ENCODE results near the gene NDUFV3.
A peak's percentile ranks its signal among the peaks of the same experiment; 100 is the strongest.
"Not testable (repeated sequence)": the region's sequence is repeated elsewhere in the genome, so short reads cannot be mapped to it uniquely, and the experiment has no call there.

Gene NDUFV3

DNA sequence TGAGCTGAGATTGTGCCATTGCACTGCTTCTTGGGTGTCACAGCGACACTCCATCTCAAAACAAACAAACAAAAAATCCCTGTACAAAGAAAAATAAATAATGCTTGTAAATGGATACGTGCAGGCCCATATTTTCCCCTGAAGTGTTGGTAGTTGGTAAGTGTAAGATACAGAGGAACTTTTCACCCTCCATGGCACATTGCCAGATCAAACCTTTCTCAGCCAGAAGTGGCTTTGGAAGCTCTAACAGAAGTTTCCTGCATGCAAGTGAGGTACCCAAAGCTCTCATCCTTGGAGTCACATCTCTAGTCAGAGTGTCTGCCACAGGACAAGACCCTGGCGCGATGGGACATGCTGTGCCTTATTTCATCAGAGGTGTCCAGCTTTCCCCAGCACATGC lies 7.3 kb downstream of the NDUFV3 start:
- DNase-seq (ENCODE audit: low read depth) = no peak

DNA sequence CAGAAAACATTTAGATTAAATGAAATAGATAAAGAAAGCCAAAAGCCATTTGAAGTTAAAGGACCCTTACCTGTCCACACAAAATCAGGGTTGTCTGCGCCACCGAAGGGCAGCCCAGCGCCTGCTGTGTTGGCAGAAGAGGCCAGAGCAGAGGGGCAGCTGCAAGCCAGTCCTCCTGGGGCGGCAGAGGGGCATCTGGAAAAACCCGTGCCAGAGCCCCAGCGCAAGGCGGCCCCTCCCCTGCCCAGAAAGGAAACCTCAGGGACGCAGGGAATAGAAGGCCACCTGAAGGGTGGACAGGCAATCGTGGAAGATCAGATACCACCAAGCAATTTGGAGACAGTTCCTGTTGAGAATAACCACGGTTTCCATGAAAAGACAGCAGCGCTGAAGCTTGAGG lies 10.7 kb downstream of the NDUFV3 start:
- DNase-seq (ENCODE audit: low read depth) = no peak

DNA sequence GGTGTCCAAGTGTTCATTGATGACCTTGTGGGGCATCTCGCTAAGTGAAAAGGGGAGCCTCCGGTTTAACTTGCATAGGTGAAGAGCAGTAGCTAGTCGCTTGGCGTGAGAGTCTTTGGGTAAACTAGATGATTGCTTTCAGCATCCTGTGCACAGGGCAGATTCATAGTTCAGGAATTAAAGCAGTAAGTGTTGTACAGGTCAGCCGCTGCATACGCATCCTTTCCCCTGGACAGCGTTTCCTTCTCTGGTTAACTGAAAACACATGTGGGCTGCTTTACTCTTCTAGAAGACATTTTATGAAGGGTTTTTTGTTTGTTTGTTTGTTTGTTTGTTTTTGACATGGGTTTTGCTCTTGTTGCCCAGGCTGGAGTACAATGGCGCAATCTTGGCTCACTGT lies 12.1 kb downstream of the NDUFV3 start:
- peak; percentile 37 for DNase-seq (ENCODE audit: low read depth)

DNA sequence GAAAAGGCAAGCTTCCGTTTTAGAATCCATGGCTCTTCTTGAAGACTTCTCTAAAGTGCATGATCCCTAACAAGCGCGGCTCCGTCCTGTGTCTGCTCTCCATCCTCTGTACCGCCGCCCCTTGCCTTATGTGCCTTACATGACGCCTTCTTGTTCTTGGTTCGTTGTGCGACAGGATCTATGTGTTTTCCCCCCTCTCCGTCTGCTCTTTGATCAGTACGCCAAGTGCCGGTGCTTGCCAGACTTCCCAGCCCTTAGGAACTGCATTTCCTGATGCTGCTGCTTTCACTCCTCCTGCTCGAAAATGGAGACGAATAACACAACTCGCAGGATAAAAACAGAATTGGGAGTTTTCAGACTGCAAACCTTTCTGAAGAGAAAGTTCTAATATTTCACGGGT lies 13.1 kb downstream of the NDUFV3 start:
- no peak for DNase-seq (ENCODE audit: low read depth)

DNA sequence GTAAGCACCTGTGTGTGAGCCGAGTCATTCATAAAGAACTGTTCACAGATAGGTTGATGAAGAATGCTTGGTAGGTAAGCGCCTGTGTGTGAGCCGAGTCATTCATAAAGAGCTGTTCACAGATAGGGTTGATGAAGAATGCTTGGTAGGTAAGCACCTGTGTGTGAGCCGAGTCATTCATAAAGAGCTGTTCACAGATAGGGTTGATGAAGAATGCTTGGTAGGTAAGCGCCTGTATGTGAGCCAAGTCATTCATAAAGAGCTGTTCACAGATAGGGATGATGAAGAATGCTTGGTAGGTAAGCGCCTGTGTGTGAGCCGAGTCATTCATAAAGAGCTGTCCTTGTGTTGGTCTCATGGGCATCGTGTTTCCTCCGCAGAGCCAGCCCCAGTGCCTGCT lies 15.4 kb downstream of the NDUFV3 start:
- DNase-seq (ENCODE audit: low read depth) = not testable (repeated sequence)

DNA sequence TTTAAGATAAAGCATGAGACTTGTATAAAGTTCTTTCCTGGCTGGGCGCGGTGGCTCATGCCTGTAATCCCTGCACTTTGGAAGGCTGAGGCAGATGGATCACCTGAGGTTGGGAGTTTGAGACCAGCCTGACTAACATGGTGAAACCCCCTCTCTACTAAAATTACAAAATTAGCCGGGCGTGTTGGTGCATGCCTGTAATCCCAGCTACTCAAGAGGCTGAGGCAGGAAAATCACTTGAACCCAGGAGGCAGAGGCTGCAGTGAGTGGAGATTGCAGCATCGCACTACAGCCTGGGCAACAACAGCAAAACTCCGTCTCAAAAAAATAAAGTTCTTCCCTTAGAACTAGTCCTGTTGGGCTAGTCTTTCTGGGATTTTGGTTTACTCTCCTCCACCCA lies 18.8 kb downstream of the NDUFV3 start:
- DNase-seq (ENCODE audit: low read depth) = not testable (repeated sequence)

DNA sequence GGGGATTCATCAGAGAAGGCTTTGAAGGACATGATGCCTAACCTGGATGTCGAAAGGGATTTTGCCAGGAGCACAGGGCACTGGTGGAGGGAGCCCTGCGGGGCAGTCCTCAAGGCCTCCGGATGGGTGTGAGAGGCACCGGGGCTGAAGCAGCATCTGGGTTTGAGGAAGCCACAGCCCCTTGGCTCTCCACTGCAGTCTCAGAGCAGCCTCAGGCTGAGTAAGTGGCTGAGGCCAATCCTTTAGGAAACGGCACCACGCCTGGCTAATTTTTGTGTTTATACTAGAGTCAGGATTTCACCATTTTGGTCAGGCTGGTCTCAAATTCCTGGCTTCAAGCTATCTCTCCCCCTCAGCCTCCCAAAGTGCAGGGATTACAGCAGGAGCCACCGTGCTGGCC lies 20.4 kb downstream of the NDUFV3 start:
- no peak for DNase-seq (ENCODE audit: low read depth)

DNA sequence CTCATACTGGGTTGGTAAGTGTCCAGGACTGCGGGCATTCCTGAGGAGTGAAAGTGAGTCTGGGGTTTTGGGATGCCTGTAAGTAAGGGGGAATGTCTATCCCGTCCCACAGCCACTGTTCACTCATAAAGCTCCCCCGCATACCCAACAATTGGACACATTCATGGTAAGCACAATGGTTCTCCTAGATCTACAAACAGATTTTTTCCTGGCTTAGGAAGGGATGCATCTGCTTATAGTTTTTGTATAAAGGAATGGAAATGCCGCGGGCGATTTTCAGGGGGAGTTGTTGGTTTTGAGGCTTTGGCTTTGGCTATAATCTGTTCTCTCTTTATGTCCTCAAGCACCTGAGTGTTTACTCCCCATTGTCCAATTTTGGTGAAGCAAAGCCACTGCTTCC lies 25.2 kb downstream of the NDUFV3 start:
- no peak for DNase-seq (ENCODE audit: low read depth)

DNA sequence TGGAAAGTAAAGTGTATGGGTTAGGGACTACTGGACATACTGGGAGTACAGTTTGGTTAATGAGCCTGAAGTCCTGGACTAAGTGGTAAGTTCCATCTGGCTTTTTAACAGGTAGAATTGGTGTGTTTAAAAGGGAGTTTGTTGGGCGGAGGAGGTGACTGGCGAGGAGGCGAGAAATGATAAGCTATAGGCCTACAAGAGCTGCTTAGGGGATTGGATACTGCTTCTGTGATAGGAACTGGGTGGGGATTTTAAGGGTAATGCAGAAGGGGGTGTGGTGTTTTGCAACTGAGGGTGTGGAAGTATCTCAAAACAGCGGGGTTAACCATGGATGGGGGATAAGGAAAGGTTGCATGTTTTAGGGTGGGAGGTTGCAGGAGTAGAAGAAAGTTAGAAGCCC lies 28.8 kb downstream of the NDUFV3 start:
- no peak for DNase-seq (ENCODE audit: low read depth)

DNA sequence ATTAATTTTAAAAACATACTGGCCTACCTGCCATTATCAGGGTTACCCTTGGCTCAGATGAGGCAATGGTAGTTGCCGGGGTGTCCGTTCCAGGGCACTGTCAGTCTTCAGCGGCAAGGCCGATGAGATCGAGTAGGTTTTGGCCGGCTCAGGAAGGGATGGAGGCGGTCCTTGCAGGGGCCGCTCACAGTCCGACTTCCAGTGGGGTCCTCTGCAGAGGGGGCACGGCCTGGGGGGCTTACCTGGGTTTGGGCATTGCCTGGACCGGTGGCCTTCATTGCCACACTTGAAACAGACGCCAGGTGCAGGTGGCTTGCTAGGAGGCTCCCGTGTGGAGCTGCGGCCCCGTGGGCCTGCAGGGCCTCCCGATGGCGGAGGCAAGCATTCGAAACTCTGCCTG lies 29.8 kb downstream of the NDUFV3 start:
- no peak for DNase-seq (ENCODE audit: low read depth)

DNA sequence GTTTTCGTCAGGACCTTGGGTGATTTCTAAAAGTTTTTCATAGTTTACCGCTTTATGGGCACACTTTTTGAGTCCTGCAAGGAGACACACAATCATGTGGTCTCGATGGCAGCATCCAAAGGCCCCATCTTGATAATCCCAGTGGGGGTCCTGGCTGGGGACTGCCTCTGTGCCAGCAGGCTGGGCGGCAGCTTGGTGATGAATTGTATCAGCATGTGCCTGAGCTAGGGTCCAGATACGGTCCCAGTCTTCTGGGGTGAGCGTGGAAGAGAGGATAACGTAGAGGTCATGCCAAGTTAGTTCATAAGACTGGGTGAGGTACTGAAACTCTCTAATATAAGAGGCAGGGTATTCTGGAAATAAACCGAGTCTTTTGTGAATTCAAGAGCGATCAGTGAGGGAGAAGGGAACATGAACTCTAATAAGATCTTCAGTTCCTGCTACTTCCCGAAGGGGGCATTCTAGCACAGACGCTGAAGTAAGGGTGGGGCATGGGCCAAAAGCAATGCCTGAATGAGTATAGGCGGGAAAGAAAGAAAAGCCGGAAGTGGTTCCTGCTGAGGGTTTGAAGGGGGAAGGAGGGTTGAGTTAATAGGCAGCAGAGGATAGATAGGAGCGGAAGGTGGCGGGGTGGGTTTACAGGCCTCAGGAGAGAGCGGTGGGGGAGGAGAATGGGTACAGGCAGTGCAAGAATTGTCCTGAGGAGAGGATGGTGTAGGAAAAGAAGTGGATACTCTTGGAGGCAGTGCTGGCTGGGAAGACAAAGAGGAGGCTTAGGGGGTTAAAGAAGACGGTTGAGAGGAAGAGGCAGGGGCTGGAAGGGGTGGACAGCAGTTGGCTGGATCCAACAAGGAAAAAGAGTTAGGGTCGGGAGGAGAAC lies 30.7 kb downstream of the NDUFV3 start:
- DNase-seq (ENCODE audit: low read depth) = peak; percentile 80

DNA sequence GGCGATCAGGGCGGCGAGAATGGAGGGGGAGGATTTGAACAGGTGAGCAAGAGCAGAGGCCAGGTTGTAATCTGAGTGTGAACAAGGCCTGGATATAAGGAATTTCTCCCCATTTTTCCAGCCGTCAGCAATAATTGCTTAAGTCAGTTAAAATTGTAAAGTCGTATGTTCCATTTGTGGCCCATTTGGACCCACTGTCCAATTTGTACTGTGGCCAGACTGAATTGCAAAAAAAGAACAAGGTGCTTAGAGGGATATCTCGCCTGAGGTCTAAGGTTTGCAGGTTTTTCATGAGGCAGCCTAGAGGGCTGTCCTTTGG lies 31.3 kb downstream of the NDUFV3 start:
- DNase-seq (ENCODE audit: low read depth) = no peak

DNA sequence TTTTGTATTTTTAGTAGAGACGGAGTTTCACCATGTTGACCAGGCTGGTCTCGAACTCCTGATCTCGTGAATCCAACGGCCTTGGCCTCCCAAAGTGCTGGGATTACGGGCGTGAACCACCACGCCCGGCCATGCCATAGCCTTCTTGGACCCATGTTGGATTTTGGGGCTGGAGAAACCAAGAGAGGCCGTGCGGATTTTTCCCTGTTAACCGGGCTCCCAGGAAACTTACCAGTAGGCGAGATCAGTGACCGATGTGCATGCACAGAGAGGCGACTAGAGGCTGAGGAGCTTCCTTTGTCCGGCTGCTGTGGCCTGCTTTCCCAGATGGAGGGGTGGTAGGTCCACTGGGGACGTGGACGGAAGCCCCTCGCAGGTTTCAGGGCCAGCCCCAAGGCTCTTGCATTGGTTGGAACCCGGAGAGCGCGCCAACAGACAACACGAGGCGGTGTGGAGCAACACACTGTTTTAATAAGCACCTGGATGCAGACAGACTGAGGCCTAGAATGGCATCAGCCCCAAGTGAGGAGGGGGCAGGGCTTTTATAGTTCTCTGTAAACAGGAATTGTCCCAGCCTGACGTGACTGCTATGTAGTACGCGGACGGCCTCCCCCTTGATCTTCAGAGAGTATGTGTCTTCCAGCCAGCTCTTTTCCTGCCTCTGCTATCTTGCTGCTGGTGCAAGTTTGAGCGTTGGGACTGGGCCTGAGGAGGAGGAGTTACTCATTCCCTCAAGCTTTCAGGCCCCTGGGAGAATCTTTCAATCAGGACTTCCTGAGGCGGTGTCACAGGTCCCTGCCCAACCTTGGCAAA lies 32.2 kb downstream of the NDUFV3 start, which contains the start of gene ERVH48-1:
ERVH48-1 (minus strand) TSS at position 517 of the 813 bp plus-strand sequence. CDS start 6,624 bp downstream, outside the sequence.
- no peak for DNase-seq (ENCODE audit: low read depth)

DNA sequence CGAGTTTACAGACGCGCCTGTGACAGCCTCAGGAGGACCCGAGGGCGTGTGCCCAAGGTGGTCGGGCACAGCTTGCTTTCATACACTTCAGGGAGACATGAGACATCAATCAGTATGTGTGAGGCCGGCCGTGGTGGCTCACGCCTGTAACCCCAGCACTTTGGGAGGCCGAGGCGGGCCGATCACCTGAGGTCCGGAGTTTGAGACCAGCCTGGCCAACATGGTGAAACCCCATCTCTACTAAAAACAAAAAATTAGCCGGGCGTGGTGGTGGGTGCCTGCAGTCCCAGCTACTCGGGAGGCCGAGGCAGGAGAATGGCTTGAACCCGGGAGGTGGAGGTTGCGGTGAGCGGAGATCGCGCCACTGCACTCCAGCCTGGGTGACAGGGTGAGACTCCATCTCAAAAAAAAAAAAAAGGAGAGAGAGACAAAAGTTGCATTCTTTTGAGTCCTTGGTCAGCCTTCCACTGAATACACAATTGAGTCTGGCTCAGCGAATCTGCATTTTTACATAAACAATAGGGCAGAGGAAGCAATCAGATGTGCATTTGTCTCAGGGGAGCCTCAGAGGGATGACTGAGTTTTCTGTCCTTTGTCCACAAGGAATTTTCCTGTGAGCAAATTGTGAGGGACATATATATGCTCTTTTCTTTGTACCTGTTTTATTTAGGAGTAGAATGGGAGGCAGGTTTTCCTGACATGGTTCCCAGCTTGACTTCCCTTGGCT lies 34.5 kb downstream of the NDUFV3 start:
- not testable (repeated sequence) for DNase-seq (ENCODE audit: low read depth)

DNA sequence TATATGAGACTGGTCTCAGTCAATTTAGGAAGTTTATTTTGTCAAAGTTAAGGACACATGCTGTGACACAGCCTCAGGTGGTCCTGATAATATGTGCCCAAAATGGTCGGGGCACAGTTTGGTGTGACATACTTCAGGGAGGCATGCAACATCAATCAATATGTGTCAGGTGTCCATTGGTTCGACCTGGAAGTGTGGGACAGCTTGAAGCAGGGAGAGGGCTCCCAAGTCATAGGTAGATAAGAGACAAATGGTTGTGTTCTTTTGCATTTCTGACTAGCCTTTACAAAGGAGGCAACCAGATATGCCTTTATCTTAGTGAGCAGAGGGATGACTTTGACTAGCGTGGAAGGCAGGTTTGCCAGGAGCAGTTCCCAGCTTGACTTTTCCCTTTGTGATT lies 36.9 kb downstream of the NDUFV3 start:
- DNase-seq (ENCODE audit: low read depth) = no peak

DNA sequence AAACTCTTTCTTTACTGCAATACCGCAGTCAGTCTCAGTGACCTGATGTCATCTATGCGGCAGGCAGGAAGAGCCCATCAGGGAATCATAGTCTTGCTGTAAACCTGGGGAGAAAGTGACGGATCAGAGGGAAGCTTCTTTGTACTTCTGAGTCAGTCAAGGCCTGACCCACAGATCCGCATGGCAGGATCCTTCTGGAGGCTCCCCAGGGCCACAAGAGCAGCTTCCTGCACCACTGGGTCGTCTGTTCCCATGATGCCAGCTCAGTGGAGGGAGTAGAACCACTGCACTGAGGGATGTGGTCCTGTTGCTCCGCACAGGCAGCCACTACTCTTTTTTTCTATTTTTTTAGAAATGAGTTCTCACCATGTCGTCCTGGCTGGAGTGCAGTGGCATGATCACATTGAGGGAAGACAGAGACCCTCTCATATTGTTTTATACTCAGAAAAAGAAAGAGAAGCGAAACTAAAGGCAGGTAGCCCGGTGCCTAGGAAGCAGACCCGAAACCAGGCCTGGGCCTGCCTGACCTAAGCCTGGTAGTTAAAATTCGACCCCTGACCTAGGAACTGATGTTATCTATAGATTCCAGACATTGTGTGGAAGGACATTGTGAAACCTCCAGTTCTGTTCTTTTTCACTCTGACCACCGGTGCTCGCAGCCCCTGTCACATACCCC lies 38.6 kb downstream of the NDUFV3 start:
- DNase-seq (ENCODE audit: low read depth) = no peak

DNA sequence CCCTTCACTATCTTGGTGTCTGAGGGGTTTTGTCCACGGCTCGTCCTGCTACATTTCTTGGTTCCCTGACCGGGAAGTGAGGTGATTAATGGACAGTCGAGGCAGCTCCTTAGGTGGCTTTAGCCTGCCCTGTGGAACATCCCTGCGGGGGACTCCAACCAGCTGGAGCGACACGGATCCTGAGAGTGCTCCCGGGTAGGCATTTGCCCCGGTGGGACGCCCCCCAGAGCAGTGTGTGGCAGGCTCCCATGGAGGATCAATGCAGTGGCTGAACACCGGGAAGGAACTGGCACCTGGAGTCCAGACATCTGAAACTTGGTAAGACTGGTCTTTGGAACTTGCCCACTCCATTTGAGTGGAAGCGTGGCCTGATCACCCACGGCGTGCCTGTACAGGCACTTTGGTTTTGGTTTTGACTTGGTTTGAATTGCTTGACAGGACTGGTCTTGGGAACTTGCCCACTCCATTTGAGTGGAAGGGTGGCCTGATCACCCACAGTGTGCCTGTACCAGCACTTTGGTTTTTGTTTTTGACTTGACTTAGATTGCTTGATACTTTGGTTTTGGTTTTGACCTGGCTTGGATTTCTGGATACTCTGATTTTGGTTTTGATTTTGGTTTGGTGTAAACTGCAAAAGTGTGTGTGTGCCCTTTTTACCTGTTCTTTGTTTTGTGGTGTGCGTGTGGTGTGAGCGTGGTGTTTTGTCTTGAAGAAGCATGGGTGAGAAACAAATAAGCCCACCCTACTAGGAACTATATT lies 39.4 kb downstream of the NDUFV3 start:
- not testable (repeated sequence) for DNase-seq (ENCODE audit: low read depth)

DNA sequence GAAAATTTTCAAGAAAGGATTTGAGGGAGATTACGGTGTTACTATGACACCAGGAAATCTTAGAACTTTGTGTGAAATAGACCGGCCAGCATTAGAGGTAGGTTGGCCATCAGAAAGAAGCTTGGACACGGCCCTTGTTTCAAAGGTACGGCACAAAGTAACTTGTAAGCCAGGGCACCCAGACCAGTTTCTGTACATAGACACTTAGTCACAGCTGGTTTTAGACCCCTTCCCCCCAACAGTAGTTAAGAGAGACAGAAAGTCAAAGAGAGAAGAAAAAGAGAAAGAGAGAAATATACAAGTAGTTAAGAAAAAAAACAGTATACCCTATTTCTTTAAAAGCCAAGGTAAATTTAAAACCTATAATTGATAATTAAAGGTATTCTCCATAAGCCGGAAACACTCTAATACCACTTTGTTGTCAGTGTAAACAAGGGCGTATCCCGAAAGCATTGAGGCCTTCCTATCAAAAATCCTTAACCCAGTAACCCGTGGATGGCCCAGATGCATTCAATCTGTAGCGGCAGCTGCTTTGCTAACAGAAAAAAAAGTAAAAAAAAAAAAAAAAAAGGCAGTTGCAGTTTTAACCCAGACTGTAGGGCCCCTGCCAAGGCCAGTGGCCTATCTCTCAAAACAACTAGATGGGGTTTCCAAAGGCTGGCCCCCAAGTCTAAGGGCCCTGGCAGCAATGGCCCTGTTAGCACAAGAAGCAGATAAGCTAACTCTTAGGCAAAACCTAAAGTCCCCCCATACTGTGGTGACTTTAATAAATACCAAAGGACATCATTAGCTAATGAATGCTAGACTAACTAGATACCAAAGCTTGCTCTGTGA lies 40.2 kb downstream of the NDUFV3 start:
- DNase-seq (ENCODE audit: low read depth) = peak; percentile 11

DNA sequence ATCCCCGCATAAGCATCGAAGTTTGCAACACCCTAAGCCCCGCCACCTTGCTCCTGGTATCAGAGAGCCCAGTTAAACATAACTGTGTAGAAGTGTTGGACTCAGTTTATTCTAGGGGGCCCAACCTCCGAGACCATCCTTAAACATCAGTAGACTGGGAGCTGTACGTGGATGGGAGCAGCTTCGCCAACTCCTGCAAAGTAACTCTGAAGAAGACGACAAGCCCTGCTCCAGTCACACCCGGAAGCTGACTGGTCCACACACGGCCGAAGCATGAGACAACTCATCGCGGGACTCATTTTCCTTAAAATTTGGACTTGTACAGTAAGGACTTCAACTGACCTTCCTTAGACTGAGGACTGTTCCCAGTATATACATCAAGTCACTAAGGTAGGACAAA lies 40.9 kb downstream of the NDUFV3 start:
- DNase-seq (ENCODE audit: low read depth) = not testable (repeated sequence)

DNA sequence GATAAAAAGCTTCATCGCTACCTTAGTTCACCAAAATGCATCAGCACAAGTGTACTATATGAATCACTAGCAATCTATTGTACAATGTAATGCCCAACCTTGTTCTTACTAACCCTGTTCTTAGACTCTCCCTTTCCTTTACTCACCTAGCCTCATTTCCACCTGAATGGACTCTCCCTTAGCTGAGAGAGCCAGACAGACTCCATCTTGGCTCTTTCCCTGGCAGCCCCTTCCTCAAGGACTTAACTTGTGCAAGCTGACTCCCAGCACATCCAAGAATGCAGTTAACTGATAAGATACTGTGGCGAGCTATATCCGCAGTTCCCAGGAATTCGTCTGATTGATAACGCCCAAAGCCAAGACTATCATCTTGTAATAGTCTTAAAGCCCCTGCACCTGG lies 43.3 kb downstream of the NDUFV3 start:
- DNase-seq (ENCODE audit: low read depth) = not testable (repeated sequence)

Measured in iris pigment epithelial cell (primary cell).